Activated CD4-positive, alpha-beta T cell treated with anti-CD3 and anti-CD28 coated beads, Interleukin-2, Interleukin-6, amounts not matched to agents 100 ng/mL and 50 ng/mL, durations not matched to agents 16 hours and 8 hours (primary cell): ENCODE data around the gene HK3.

ENCODE experiments used
- DNase-seq: peaks from one replicate; pipeline ENCODE4 v3.0.0-alpha.2; 2020

Gene HK3

DNA sequence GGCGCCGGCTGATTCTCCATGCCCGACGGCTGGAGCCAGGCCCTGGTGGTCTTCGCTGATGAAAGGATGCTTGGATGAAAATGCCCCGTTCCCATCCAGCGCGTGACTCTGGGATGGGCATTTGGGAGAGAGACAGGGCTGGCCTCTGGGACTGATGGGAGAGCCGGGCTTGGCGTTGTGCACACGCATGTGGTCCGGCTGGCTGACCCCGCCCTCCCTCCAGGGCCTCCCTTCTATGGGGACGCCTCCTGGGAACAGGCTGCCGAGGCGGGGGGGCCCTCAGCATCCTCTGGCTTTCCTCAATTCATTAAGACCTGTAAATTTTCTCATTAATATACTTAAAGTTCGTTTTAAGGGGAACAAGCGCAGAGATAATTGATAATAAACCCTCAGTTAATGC lies 52.0 kb downstream of the HK3 start:
- DNase-seq, result no peak

DNA sequence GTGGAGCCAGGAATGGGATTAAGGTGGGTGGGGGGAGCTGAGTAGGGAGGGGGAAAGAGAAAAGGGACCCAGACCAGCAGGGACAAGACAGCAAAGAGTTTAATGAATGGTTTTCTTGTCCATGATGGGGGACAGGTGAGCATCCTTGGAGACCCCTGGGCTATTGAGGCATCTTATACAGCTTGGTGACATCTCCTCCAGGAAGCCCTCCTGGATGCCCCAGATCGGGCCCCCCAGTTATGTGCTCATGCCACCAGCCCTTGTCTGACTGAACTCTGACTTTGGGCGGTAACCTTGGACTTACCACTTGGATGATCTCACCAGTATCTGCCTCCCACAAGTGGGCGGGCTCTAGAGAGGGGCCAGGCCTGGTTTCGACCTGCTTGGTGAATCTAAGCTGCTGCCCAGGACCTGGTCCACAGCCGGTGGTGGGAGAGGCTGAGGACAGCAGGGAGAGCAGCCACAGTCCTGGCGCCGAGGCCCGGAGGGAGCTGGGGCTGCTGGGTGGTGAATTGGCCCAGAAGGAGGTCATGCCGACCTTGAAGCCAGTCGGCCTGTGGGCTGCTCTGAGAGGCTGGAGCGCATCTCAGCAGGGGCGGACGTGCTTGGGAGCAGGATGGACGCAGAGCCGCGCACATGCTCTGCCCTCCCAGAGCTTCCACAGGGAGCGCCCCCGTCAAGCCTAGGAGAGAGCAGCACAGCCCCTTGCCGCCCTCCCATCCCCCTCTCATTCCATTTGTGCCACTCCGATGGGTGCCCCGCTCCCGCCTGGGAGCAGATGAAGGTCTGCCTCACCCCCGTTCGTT lies 52.6 kb downstream of the HK3 start:
- no peak for DNase-seq

DNA sequence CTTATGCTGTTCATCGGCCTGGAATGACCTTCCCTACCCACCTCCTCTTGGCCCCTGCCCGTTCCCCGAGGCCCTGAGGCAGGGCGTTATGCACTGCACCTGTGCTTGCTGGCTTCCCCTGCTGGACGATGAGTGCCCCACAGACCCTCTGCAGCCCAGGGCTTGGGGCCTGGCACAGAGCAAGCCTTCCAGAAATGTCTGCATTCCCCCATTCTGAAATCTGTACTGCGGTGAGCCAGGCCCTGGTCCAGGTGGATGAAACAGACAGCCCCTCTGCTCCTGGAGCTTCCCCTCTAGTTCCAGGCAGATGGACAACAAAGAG lies 53.8 kb downstream of the HK3 start:
- no peak for DNase-seq

DNA sequence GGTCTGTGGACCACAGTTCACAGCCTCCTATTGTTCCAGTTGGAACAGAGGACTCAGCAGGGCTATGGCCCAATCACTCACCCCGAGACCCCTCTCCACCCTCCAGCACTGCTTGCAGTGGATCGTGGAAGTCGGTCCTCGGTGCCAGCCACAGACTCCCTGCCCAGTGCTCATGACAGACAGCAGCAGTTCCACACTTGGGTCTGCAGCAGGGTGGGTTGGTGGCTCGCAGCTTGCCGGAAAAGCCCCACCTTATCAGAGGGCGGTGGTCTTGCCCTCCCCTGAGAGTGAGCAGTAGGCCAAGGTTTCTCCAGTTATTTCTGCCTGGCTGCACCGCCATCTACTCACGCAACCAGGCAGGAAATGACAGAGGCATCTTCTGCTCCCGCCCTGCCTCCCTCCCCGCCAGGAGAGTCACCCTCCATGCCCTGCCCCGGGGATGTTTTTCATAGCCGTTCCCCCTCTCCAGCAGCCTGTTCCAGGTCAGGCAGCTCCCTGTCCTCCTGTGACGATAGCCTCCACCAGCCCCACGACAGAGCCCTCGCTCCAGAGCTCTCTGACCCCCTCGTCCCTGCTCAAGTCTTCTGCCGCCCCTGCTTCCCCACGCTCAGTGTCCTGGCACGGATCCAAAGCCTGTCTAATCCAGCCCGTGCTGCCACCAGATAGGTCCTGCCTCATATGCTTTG lies 54.3 kb downstream of the HK3 start:
- no peak for DNase-seq

DNA sequence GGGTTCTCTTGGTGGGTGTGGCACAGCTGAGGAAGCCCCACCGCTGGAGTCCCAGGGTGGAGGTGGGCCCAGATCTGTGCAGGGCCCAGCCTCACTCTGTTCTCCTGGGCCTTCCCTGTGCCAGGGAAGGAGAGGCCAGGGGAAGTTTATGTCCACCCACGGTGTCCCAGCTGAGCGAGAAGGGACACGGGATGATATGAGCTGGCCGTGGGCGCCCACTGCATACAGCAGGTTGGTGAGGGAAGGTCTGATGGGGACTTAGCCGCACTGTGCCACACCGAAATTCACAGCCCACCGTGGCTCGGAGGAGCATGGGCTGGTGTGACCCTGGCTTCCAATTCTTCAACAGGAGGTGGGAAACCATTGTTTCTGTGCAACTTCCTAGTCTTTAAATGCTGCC lies 54.9 kb downstream of the HK3 start:
- no peak for DNase-seq

DNA sequence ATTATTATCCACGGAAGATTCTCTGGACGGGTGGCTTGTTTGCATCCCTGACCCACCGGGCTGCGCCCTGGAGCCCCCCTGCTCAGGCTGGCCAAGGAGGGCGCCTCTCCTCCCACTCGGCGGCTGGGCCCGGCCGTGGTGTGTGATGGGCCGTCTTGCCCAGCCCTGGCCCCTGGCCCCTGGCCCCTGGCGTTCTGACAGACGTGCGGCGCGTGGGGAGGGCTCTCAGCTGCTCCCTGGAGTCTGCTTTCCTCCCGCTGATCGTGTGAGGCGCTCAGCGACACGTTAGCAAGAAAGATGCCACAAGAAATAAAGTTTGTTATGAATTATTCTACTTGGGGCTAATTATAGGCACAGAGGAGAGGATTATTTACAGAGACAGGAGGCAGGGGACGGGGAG lies 55.5 kb downstream of the HK3 start:
- DNase-seq, result no peak

DNA sequence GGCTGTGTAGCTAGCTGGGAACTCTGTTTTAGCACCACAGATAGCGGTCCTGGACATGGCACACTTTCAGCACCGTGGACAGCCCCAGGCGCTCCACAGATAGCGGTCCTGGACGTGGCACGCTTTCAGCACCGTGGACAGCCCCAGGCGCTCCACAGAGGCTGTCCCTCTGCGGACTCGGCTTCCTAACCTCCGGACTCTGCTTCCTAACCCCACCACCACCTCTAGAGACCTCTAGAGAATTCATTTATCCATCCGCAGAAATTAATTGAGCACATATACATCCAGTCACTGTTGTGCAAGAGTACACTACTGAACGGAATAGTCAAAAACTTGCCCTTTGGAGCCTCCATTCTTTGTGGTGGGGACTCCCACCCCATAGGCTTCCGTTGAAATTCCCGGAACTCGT lies 61.4 kb downstream of the HK3 start:
- DNase-seq, result peak; percentile 75

DNA sequence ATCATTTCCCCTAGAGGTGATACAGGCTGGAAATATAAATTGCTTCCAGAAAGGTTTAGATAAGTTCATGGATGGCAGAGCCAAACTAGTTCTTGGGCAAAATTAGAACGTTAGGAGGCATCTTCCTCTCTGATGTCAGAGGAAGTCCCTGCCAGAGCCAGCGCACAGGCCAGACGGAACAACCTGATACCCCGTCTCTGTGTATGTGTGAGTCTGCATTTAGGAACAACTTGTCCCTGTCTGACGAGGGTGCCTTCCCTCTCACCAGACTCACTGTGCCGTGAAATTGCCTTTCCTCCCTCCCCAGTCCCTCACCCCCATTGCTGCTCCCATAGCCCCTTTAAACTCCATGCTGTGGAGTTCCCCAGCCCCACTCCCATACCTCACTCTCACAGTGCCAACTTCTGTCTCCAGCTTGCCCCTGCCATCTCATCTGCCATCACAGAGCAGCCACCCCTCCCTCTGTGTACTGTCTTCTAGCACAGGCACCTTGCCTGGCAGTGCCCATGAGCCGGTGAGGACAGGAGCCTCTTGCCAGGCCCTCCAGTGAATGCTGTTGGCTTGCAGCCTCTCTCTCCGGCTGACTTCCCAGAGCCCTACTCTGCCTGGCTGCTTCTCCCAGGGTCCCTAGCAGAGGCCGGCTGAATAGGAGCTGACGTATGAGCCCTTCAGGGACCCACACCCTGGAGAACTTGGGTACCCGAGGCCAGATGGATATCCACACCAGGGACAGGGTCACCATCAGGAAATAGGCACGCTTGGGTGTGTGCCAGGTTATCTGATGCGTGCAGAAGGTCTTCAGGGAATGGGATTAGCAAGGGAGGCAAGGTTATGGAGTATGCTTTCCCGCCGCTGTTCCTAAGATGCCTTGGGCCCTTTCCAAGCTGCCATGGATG lies 62.1 kb downstream of the HK3 start:
- DNase-seq, result no peak

DNA sequence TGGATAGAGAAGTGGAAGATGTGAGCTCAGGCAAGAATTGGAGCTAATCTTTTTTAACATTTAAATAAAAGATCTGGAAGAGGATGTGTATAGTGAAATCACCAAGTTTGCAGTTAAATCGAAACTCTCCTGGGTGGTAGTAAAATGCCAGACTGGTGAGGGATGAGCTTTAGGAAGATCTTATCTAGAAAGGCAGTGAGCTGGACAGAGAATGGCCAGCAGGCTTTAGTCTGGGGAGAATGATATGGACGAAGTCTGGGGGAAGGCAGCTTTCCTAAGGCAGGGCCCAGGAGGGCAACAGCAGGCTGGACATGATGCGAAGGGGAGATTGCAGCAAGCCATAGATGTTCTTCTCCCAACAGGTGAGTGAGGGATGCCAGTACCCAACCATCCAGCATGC lies 63.2 kb downstream of the HK3 start:
- no peak for DNase-seq

DNA sequence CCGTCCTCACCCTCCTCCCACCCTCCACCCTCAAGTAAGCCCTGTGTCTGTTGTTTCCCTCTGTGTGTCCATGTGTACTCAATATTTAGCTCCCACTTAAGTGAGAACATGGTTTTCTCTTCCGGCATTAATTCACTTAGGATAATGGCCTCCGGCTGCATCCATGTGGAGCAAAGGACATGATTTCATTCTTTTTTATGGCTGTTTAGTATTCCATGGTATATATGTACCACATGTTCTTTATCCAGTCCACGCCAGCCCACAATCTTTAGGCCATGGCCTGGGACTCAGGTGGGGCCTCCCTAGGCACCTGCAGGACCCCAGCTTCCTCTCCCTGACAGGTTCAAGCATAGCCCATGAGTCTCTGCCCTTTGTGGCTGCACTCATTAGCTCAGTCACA lies 65.9 kb downstream of the HK3 start:
- no peak for DNase-seq

DNA sequence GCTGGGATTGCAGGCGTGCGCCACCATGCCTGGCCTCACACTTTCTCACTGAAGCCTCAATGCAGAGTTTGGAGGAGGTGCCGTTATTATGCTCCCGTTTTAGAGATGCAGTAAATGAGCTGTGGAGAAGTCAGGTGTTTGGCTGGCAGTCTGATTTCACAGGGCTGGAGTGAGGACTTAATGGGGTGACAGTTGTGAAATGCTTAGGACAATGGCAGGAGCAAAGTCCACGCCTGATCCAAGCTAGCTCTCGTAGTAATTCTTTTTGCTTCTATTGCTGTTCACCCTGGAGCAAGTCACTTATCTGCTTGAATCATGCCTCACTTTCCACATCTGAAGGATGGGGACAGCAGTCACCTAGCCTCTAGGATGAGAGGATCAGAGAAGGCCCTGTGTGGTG lies 67.0 kb downstream of the HK3 start:
- no peak for DNase-seq

DNA sequence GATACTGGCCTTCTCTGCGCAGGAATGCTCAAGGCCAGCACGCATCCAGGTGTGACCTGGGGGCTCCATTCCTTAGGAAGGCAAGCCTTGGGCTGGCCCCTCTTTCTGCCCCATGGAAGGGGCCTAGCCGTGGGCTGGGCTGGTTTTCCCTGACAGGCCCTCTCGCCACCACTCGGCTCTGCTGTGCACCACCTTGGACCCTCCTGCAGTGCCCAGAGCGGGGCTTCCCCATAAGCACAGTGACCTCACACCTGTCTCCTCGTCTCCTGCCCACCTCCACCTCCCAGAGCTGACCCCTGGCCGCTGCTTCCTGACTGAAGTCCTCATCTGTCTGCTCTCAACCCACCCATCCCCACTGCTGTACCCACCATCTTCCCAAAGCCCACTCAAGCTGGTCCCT lies 67.7 kb downstream of the HK3 start:
- DNase-seq, result no peak

DNA sequence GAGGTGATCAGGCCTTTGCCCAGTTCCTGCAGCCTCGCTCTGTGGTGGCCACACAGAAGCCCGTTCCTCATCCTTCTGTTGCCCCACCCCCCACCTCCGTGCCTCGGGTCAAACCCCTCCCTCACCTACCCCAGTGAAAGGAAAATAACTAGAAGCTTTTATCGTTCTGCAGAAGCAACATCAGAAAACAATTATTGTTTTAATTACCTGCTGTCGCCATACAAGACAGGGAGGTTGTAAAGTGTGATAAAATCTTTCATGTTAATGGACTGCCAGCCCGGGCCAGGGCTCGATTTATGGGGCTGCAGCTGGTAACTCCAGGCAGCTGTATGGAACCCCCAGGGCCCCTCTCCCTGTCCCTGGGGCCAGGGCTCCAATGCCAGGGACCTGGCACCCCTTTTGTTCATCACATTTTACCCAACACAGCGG lies 68.1 kb downstream of the HK3 start:
- DNase-seq, result no peak
